Hematopoietic multipotent progenitor cell (in vitro differentiated cells): ENCODE data around the gene TRIM44. TPM values are rescaled to one million over a fixed set of nuclear protein-coding genes. Genes with fewer than 3 reads are reported as not detected.

Experiments
- DNase-seq, 3 donors: peaks; one replicate each; pipeline ENCODE4 v3.0.0-alpha.2; 2011 to 2015; ENCODE audit warnings: low read depth in 2 of 3, low spot score in 2 of 3
- total RNA-seq: library from RNA; depleted of rRNA; stranded (reverse); fragments of >200 nt; gene quantifications from one replicate; pipeline ENCODE4 v1.2.3, GENCODE V29; 2012

Gene TRIM44
- total RNA-seq, 1 donor: 28.0 TPM

- DNase-seq: no peak
Observed at GRCh38 chr11:35785287-35786167, 123.0 kb downstream of the TRIM44 start.

- DNase-seq: no peak
Observed at GRCh38 chr11:35786188-35786587, 123.6 kb downstream of the TRIM44 start.

DNA sequence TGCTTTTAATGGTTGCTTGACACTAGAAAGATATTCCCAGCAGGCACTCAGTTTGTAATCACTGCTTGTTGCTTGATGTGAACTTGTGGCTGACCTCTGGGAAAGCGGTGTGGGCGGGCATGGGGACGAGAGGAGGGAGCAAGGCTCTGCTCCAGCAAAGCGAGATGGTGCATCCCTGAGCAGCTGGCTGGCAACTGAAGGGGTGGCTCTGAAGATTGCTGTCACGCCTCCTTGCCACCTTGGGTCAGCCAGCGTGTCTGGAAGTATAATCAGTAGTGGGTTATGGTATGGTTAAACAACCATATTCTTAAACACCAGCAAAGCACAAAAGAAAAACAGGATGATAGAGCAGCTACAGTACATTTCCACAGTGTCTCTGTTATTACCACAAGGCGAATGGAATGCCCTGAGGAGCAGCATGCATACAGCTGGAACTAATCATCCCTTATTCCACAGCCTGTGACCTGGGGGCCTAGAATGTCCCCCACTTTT, 124.5 kb downstream of the TRIM44 start:
- DNase-seq: no peak

GRCh38 chr11:35787626-35788025, 125.1 kb downstream of the TRIM44 start:
- no peak for DNase-seq

DNA sequence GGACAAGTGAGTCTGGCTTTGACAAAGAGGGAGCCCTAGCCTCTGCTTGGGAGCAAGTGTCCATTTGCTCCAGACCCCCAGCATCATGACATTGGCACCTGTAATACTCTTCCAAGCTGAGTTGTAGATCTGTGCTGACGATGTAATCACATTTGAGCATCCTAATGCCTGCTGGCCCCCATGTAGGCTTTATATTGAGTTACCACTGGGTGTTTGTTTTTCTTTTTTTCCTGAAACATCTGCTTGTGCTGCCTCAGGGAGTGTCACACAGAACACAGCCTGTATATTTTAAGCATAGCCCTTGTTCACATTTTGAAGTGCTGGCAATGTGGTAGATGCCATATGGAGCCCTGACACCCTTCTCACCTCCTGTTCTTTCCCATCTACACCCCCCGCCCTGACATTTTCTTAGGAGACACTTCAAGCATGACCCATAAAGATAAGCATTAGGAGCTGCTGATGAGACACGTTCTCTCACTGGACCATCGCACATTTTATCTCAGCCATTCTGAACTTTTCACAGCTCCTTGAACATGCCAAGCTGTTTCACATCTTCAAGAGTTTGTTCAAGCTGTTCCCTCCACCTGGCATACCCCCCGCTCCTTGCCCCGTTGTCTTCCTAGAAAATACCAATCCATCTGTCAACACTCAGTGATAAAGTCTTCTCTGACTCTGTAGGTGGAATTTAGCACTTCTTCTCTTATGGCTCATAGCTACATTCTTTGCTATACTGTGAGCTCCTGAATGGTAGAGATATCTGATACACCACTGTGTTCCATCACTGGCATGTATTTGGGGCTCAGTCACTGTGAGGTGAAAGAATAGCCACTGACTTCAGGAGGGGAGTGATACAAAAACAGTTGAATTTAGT, 128.7 kb downstream of the TRIM44 start:
- DNase-seq: no peak

DNA sequence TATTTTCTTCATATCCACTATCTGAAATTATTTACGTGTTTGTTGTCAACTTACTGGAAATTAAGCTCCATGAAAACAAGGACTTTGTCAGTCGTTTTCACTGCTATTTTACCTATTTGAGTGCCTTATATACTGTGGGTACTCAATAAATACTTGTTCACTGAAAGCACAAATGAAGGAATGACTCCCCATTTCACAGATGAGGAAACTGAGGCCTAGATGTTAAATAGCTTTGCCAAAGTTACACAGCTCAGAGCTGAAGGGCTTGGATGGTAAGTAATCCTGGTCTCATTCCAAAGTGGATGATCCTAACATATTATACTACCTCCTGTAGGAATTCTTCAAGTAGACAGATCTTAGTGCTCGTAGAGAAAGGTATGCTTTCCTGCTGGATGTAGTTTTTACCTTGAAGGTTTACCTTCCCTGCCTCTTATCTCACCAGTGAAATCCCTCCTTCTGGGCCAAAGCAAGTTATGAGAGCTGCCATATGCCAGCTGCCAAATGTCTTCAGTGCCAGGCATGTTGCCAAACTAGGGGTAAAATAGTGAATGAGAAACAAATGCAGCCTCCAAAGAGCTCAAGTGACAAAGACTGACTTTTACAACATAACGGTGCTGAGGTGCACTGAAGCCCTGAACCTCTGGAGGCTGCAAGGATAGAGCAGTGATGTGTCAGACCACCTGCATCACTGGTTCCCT, 129.7 kb downstream of the TRIM44 start:
- DNase-seq: no peak

DNA sequence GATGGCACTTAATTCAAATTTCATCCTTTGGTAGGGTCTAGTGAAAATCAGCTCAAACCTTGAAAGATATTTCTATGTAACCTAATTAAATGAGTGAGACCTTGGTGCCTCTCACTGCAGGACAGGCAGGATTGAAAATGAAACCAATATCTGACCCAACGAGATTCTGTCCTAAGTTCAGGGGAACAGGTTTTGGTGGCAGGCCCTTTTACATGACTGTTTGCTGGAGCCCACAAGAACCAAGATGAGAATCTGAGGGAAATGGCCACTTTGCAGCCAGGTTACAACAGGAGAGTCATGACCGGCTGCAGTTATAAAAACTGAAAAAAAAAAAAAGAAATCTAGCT, 130.2 kb downstream of the TRIM44 start:
- no peak for DNase-seq

GRCh38 chr11:35794333-35794732, 131.8 kb downstream of the TRIM44 start:
- DNase-seq: no peak

GRCh38 chr11:35794850-35795249, 132.3 kb downstream of the TRIM44 start:
- DNase-seq: no peak

DNA sequence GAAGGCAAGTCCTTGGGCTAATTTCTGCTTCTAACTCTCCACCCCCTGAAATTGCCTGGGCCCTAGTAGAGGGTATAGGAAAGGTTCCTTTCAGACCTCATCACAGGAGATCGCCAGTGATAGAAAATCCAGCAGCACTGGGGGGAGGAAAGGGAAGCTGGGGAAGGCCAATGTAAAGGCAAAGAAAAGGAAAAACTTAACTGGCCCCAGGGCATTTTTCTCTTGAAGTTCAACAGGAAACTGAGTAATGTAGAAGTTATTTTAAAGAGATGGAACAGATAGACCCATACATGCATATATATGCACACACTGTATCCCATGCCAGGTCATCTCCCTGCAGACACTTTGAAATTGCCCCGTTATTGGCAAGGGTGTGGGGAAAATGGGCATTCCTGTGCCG, 134.0 kb downstream of the TRIM44 start:
- no peak for DNase-seq

DNA sequence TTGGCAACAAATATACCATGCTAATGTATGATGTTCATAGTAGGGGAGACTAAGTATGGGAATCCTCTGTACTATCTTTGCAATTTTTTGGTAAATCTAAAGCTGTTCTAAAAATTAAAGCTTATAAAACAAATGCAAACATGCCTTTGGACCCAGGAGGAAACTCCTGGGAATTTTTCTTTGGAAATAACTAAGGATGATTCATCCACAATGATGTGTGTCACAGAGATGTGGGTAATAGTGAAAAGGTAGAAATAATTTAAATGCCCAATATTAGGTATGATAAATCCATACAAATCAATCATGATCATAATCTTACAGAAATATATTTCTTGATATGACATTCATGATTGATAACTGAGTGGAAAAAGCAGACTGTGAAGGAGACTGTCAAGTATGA, 135.8 kb downstream of the TRIM44 start:
- no peak for DNase-seq

- DNase-seq: no peak
Observed at GRCh38 chr11:35798983-35799382, 136.4 kb downstream of the TRIM44 start.

GRCh38 chr11:35799655-35800054, 137.1 kb downstream of the TRIM44 start:
- no peak for DNase-seq

GRCh38 chr11:35800970-35801953, 138.7 kb downstream of the TRIM44 start:
- peak in 2 of 3 donors; percentile 68 to 88 for DNase-seq

DNA sequence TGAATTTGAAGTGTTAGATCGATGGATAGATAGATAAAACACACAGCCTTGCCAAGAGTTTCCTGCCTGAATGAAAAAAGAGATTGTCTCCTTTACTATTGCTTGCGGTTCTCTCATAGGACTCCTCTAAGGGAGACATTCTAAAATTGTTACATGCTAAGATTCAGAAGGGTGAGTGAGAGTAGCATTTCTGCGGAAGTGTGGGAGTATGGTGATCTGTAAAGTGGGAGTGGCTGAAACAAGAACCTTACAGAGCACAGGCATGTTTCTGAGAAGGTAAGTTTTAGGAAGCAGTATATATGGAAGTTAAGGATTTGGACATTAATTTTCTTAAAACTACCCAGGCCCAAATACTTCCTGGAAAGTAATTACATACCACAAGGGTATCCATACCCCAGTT, 139.6 kb downstream of the TRIM44 start:
- no peak for DNase-seq

DNA sequence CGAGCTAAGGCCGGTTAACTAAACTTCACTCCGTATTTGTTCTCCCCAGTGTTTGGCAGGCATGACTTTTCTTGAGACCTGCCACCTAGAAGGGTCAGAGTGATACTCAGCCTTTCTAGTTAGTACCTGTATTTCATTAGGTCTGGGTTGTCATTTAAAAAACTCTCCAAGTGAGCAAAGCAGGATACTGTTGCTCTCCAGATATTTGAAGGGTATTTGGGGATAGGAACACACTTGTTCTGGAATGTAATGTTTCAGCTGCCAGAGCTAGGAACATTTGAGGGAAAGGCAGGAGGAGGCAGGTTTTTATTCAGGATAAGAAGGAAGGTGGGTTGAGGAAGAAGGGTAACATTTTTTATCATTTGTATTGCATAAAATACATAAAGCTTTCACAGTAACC, 140.1 kb downstream of the TRIM44 start:
- no peak for DNase-seq

- no peak for DNase-seq
Observed at GRCh38 chr11:35803115-35803514, 140.5 kb downstream of the TRIM44 start.

GRCh38 chr11:35804451-35805040, 142.0 kb downstream of the TRIM44 start:
- no peak for DNase-seq

GRCh38 chr11:35809561-35809960, 147.0 kb downstream of the TRIM44 start:
- DNase-seq: no peak
